Posterior vena cava (tissue), 2 donors: ENCODE data around the gene EXOC1L. TPM values are rescaled to one million over a fixed set of nuclear protein-coding genes. Genes with fewer than 3 reads are reported as not detected.

ENCODE experiments used
- DNase-seq: peaks from one replicate; pipeline ENCODE4 v3.0.0-alpha.2; 2020; ENCODE audit warnings: low spot score
- intact Hi-C, 2 donors: fragments of 100-400 bp; cut with DNase I; formaldehyde crosslinking; loops; one replicate each; pipeline versions ENCODE4 v1.14.1 to v1.14.2; 2022 to 2023
- long read RNA-seq, 2 donors: library from polyadenylated mRNA; unstranded; transcript quantifications; one replicate each; pipeline ENCODE4 v2.0.0, GENCODE V29; 2020 to 2021
- total RNA-seq, 2 donors: library from RNA; stranded (reverse); fragmentation: NEBNext Ultra II Directional; extraction: Animal tissue kit (Norgen Biotek cat#: 25700); gene quantifications; one replicate each; pipeline ENCODE4 v1.2.1, GENCODE V29; 2021
- donor health status: DM: yes; HTN: yes; CAD: no.
- donor health status: DM: yes; HTN: yes; CAD: no.

The EXOC1L gene, protein sequence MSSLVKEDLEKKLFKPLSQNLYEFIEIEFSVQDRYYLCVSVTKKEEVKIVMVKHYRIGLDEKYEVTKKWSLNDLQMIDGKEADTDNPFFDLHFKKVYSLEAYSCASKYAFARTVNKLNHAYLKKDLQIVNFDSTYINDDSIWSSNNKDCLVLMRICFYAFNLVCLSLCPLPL
- total RNA-seq = not detected
- long read RNA-seq, donor 1 = 0 reads
- long read RNA-seq, donor 2 = 0 reads

DNA sequence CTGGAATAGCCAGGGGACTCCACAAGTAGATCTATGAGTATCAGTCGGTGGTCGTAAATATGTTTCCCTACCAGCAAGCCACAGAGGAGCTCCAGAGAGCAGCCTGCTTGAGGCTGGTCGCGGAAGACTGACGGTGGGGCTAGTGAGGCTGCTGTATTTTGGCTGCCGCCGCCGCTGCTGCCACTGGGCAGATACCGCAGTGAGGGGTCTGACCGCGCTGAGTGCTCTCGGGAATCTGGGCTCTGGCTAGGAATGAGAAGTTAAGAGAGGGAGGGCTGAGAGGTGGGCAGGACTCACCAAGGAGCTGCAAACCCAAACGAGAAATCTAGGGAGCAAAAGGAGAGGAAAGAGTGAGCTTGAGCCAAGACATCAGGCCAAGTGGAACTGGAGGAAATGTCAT, at the start of gene EXOC1L:
EXOC1L (plus strand) TSS at position 157 of the 400 bp plus-strand sequence; CDS start at position 394, 237 bp downstream.
- intact Hi-C loops = no loop called here
- no peak for DNase-seq

DNA sequence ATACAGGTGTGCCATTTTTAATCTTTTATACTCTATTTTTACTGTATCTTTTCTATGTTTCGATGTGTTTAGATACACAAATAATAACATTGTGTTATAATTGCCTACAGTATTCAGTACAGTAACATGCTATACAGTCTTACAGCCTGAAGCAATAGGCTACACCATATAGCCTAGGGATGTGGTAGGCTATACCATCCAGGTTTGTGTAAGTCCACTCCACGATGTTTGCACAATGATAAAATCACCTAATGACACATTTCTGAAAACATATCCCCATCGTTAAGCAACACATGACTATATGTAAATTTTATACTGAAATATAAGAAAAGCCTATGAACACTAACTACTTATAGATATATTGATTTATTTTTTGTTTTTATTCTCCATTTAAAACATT, 48.9 kb upstream of the EXOC1L start:
- intact Hi-C loops = no loop called here
- no peak for DNase-seq

DNA sequence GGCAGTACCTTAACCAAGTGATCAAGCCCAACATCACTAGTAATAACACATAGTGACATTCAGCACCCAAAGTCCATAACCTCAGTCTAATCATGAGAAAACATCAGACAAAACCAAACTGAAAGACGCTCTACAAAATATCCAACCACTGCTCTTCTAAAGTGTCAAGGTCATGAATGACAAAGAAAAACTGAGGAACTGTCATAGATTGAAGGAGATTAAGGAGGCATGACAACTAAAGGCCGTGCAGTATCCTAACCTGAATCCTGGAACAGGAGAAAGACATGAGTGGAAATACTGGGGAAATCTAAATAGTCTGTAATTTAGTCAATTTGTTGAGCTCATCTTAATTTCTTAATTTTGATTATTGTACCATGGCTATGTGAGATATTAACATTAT, 38.2 kb upstream of the EXOC1L start:
- DNase-seq = no peak
- intact Hi-C loops = no loop called here

DNA sequence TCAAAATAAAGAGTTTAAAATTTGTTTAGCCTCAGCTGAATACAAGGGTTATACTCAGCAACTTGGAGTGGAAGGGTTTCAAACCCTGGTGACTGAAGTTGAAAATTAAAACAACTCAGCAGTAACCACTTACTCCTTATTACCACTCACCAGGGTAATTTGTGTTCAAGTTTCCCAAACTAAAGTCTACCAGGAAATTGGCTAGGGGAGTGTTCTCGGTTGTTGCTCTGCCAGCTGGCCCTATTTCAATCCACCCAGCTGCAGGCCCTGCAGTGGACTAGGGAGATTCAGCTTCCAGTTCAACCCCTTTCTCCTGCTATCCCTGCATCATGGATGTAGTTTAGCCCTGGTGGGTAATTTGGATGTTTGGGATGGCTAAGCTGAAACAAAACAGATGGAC, 37.8 kb upstream of the EXOC1L start:
- intact Hi-C loops = no loop called here

DNA sequence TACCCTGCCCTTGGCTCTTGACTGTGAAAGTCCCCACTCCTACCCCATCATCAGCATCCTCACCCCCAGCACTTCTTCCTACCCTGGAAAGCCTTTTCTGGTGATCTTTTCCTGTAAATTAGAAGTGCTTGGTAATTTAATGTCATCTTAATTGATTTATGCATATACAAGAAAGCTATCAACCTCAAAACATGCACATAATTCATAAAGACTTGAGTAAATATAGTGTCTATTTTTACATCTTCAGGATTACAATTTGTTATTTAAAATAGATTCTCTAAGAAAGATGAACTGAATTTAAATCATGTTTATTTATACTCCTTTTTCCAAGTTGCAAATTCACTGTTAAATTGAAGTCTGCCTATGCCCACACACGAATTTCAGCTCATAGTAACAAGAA, 36.0 kb upstream of the EXOC1L start:
- intact Hi-C loops = no loop called here
- no peak for DNase-seq

More for the DNA sequence above, 37.8 kb upstream of the EXOC1L start:
- no peak for DNase-seq

DNA sequence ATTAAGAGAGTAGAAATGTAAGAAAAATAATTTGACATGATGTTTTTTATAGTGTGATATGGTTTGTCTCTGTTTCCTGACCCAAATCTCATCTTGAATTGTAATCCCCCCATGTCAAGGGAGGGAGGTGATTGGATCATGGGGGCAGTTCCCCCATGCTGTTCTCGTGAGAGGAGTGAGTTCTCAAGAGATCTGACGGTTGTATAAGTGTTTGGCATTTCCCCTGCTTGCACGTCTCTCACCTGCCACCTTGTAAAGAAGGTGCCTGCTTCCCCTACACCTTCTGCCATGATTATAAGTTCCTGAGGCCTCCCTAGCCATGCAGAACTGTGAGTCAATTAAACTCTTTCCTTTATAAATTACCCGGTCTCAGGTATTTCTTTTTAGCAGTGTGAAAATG, 34.8 kb upstream of the EXOC1L start:
- no peak for DNase-seq
- intact Hi-C loops = no loop called here

DNA sequence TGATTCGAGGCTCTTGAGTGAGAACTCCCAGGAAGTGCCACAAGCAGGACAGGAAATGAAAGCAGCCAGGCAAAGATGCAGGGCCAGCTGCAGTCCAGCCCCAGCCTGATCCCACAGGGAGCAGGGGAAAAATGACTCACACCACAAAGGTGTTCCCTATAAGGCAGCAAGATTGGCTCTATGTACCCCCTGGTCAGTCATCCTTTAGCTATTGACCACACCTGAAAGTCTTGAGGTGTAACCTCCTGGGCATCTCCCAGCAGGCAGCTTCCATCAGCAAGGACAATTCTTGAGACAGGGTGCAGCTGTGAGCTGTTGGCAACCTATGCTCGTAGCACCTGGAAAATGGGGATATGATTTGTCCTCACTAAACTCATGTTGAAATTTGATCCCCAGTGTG, 27.9 kb upstream of the EXOC1L start:
- intact Hi-C loops = no loop called here
- no peak for DNase-seq

DNA sequence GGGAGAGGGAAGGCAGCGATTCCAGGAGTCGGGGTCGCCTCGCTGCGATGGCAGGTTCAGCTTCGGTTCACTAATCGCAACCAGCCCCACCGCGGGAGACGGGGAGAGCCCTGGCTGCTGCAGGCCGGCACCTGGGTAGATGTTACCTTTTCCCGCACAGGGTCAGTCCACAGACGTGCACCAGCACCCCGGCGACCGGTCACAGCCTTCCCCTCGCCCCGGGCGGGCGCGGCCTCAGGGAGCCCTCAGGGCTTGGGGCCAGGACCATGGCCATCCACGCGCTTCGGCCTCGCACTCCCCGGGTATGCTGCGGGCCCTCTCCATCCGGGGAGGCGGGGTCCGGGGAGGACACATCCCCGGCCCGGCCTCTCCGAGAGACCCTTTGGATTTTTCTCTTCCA, 26.1 kb upstream of the EXOC1L start:
- no peak for DNase-seq
- intact Hi-C loops = no loop called here

DNA sequence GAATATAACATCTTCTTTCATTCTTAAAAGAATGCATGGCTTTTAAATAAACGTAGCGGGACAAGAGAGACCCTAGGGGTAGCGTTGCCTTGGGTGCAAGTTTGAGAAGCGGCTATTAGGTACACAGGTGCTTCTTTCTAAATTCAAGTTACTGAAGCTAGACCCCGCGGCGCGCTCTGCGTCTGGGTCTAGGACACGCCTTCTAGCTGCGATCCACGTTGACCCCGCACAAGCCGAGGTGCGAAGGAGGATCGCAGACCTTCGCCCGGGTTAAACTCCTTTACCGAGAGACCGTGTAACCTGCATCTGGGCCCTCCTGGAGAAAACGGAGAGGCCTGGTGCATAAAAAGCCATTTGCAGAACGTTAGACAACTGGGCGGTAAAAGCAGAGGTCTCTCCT, 25.5 kb upstream of the EXOC1L start:
- intact Hi-C loops = no loop called here
- no peak for DNase-seq

DNA sequence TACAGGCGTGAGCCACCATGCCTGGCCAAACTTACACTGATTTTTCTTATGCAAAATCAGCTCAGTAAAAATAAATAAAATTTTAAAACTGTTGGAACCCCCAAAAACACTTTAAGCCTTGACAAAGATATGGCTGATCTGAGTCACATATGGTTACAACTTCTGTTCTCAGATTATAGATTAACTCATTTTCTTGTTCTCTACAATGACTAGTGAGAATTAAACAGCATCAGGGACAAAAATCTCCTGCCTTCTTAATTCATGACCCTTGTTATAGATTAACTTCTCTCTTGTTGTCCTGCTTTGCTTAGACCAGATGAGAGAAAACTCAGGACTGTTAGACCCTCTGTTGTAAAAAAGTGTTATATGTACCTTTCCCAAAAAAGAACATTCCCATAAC, 24.2 kb upstream of the EXOC1L start:
- intact Hi-C loops = no loop called here
- DNase-seq = no peak

DNA sequence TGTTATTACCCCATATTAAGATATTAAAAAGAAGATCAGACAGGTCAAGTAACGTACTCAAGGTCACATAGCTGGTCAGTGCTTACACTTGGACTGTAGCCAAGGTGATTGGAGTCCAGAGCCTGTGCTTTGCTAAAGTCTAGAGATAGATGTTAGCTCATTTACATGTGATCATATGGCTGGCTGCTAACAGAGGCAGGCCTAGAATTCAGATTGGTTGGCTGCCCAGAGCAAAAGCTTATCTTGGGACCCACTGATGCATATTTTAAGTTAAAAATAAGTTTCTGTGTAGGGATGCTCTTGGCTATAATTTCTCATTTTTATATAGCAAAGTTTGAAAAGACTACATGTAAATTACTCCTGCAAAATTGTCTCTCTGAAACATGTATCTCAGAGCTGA, 18.1 kb upstream of the EXOC1L start:
- intact Hi-C loops = no loop called here
- DNase-seq = no peak

DNA sequence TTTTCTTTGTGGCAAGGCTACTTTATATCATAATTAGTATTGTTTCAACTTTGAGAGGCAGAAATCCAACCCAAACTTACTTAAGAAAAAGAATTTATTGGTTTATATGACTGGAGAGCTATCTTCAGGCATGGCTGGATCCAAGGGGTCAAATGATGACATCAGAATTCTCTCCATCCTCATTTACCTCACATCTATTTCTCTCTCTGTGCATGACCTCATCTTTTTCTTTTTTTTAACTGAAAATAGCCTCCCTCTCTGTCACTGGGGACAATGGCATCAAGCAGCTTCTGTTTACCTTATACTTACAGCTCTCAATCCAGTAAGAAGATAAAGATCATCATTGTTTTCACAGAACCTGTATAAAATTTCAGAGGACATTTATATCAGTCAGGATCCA, 12.0 kb upstream of the EXOC1L start:
- DNase-seq = no peak
- intact Hi-C loops = no loop called here

DNA sequence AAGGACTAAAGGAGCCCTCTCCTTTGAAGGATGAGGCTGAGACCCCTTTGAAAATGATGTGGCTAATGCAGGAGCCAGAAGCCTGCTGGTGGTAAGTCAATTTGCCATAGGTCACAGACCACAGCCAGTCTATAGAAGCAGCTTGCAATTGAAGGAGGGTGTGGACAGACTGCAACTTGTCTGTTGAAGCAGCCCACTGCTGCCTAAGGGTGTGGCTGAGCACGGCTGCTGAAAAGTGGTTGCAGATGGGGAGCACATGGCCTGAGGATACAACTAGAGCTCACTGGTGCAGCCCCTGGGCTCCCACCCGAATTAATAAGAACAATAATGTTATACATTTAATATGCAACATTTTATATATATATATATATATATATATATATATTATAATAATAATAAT, 11.4 kb upstream of the EXOC1L start:
- intact Hi-C loops = no loop called here
- DNase-seq = no peak

DNA sequence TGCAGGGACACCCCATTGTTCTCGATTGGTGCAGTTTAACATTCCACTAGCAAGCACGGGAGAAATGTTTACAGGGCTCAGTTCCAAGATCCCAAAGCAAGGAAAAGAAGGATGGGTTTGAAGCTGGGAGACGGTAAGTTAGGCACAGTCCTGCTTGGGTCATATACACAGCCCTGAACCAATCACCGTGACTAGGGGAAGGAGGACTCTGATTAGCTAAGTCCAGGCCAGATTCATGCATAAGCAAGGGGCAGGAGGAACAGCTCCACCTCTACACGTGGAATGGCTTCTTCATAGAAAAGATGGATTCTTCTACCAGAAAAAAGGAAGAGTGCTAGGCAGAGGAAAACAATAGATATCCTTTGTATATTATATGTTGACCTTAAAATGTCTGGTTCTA, 11.0 kb upstream of the EXOC1L start:
- no peak for DNase-seq
- intact Hi-C loops = no loop called here

DNA sequence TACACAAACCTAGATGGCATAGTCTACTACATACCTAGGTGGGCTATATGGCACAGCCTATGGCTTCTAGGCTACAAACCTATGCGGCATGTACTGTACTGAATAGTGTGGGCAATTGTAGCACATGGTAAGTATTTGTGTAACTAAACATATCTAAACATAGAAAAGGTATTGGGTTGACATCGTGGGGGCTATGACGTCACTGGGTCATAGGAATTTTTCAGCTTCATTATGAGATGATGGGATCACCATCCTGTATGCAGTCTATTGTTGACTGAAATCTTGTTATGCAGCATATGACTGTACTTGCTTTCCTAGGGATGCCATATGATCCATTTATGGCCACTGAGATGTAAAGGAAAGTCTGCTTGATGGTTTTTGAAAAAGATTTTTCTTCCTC, 1.9 kb upstream of the EXOC1L start:
- intact Hi-C loops = no loop called here
- DNase-seq = no peak

DNA sequence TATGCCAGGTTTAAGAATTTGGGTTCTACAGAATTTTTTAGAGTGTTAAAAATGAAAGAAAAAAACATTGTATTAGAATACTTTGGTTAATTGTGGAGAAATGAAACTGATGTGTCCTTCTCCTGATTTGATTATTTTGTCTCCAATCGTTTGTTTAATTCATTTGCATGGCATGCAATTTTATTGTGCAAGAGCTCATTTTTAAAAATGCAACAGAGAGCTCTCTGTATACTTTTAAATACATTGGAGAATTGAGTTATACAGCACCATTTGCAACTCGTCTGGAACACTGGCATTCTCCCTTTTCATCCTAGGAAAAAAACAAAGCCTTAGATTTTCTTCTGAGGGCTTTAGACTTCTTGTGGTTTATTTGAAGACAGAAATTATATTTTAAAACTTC, 689 bp downstream of the EXOC1L start:
- intact Hi-C loops = no loop called here
- DNase-seq = no peak

DNA sequence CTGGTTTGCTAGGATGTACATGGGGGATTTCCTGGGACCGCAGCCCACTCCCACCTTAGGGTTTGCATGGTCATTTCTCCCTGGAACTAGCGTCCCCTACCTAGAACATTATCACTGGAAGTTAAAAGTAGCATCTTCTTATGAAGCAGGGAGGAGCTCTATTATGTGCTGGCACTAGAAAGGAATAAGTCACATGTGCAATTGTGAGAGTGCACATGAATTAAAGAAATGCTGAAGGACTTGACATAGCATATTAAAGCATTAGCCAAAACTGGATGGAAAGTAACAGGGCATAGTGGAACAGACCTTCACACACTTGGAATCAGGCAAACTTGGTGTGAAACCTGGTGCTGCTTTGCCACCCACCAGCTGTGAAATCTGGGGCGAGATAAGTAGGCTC, 2.7 kb downstream of the EXOC1L start:
- no peak for DNase-seq
- intact Hi-C loops = no loop called here

DNA sequence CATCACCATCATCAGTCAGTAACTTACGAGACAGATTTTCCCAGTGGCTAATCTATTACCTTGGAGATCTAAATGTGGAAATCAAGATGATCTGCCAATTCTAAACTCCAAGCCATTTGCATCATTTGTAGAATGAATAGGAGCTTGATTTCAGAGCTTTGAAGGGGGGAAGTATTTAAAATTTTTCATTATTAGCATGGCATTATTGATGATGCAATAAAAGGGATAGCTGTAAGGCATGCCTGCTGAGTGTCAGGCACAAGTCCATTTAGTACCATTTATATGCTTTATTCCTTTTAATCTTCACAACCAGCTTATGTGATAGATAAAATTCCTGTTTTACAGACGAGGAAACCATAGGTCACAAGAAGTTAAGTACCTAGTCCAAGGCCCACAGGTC, 5.3 kb downstream of the EXOC1L start:
- intact Hi-C loops = no loop called here
- no peak for DNase-seq

DNA sequence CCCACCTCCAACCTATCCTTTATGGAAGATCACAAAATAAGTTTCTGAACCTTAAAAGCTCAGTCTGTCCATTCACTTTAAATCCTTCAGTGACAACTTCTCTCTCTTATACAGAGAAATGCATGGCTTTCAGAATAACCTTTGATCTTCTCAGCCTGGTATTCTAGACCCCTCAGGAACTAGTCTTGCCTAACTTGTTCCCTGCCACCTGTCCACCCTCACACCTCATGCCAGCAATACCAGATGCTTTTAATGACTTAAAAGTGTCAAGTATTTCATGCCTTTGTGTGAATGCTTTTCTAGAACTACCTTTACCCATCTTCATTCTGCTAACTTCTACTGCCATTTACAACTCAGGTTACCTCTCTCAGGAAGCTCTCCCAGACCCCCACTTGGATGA, 7.4 kb downstream of the EXOC1L start:
- intact Hi-C loops = no loop called here
- DNase-seq = no peak

DNA sequence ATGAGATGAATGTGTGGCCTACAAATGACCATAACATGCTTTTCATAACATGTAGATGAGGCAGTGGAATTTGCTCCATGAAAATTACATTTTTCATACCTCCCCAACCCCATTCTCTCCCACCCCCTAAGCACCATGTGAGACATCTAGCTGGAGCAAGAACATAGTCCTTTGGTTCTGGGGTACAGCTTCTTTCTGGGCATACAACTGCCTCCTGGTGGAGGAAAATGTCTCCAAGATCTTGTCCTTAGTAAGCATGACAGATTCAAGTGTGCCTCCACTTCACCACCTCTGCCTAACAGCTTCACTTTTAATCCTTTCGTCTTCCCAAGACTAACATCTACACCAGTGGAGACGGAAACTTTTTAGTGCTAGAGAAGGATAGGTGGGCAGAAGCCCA, 8.0 kb downstream of the EXOC1L start:
- intact Hi-C loops = no loop called here
- no peak for DNase-seq

DNA sequence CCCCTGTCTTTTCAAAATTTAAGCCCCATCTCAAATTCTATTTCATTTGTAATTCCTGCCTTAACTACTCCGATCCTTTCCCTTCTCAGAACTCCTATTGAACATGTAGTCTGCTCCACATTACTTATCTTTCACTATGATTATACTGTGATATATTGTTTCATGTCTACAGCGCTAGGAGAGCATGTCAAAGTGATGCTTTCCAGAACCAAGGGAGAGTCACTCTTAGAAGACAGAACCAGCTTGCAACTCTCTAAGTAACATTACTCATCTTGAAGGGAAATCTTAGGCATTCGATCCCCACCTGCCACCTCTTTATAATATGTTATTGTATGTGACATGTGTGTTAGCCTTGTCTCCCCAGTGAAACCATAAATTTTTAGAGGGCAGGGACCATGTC, 10.5 kb downstream of the EXOC1L start:
- no peak for DNase-seq
- intact Hi-C loops = no loop called here

DNA sequence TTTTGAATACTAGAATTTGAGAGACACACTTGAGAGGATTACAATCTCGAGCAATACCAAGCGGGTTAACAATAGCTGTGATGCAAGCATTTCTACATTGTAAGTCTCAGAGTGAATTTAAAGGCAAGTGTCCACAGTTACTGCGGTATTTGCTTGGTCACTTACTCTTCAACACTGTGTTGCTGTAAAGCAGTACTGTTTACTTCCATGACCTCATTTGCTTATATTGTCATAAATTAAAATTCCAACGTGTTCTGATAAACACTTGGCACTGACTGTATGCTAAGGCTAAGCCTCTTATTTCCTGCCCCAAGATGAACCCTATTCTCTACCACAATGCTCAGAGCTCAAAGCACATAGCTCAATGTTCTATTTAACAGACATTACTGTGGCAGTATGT, 11.1 kb downstream of the EXOC1L start:
- intact Hi-C loops = no loop called here
- DNase-seq = no peak
